ENCODE results near the gene DHX34.
"Not testable (repeated sequence)": the region's sequence is repeated elsewhere in the genome, so short reads cannot be mapped to it uniquely, and the experiment has no call there.

The DHX34 gene

GRCh38 chr19:47348819-47349795 lies at the start of gene DHX34:
DHX34 (plus strand) TSS chr19:47349315; CDS start chr19:47353031, 3,716 bp downstream.
- DNase-seq, result peak; percentile 97

- not testable (repeated sequence) for DNase-seq
Measured at GRCh38 chr19:47300867-47301266, 48.2 kb upstream of the DHX34 start.

- DNase-seq, result no peak
Measured at GRCh38 chr19:47302249-47302648, 46.9 kb upstream of the DHX34 start.

- no peak for DNase-seq
Measured at GRCh38 chr19:47303966-47304365, 45.1 kb upstream of the DHX34 start.

GRCh38 chr19:47305309-47305751 lies 43.8 kb upstream of the DHX34 start:
- DNase-seq, result peak; percentile 25

GRCh38 chr19:47306303-47306702 lies 42.8 kb upstream of the DHX34 start:
- no peak for DNase-seq

GRCh38 chr19:47309038-47309437 lies 40.1 kb upstream of the DHX34 start:
- no peak for DNase-seq

GRCh38 chr19:47309608-47310007 lies 39.5 kb upstream of the DHX34 start, which contains the start of gene C5AR1:
C5AR1 (plus strand) TSS chr19:47309861; CDS start chr19:47309896, 35 bp downstream.
- no peak for DNase-seq

GRCh38 chr19:47310323-47310722 lies 38.8 kb upstream of the DHX34 start:
- no peak for DNase-seq

GRCh38 chr19:47310819-47311218 lies 38.3 kb upstream of the DHX34 start:
- DNase-seq, result no peak

- DNase-seq, result no peak
Measured at GRCh38 chr19:47312366-47313006, 36.6 kb upstream of the DHX34 start.

GRCh38 chr19:47313754-47314295 lies 35.3 kb upstream of the DHX34 start:
- DNase-seq, result no peak

GRCh38 chr19:47315125-47315821 lies 33.8 kb upstream of the DHX34 start:
- peak; percentile 61 for DNase-seq

GRCh38 chr19:47316513-47316912 lies 32.6 kb upstream of the DHX34 start:
- DNase-seq, result no peak

GRCh38 chr19:47319923-47320871 lies 28.9 kb upstream of the DHX34 start:
- no peak for DNase-seq

GRCh38 chr19:47321630-47322029 lies 27.5 kb upstream of the DHX34 start:
- DNase-seq, result no peak

GRCh38 chr19:47322058-47322457 lies 27.1 kb upstream of the DHX34 start:
- DNase-seq, result no peak

- no peak for DNase-seq
Measured at GRCh38 chr19:47323409-47323808, 25.7 kb upstream of the DHX34 start.

- no peak for DNase-seq
Measured at GRCh38 chr19:47323872-47324271, 25.2 kb upstream of the DHX34 start.

- DNase-seq, result no peak
Measured at GRCh38 chr19:47324502-47324901, 24.6 kb upstream of the DHX34 start.

- no peak for DNase-seq
Measured at GRCh38 chr19:47330466-47330869, 18.6 kb upstream of the DHX34 start.

GRCh38 chr19:47331490-47331889 lies 17.6 kb upstream of the DHX34 start:
- DNase-seq, result no peak
